B cell (primary cell): Measurements from ENCODE around the gene BBS2. TPM values are rescaled to one million over a fixed set of nuclear protein-coding genes. Genes with fewer than 3 reads are reported as not detected.
A peak's percentile ranks its signal among the peaks of the same experiment; 100 is the strongest.

ENCODE experiments used
- ATAC-seq: fragments of 200-7000 bp; cut with Tn5 transposase; one replicate; pipeline ENCODE4 v1.10.0; 2021; ENCODE audit warnings: low read depth, mild to moderate bottlenecking, moderate number of reproducible peaks, moderate library complexity
- CTCF ChIA-PET: fragments of 350-600 bp; sonication (Branson Sonifier 250); formaldehyde crosslinking; loops from one replicate; lab custom pipeline; 2021; ENCODE audit warnings: antibody characterized with exemption, inconsistent platforms; lab: Charles Lee
- POLR2A ChIA-PET: fragments of 350-600 bp; sonication (Branson Sonifier 250); formaldehyde crosslinking; loops from one replicate; lab custom pipeline; 2021; ENCODE audit warnings: antibody characterized with exemption; lab: Charles Lee
- DNase-seq: peaks from one replicate; pipeline ENCODE4 v3.0.0; 2013
- H2AFZ ChIP-seq: 2 replicates; pipeline ENCODE4 v1.6.1; 2012; ENCODE audit warnings: mild to moderate bottlenecking, low read depth, low read length; ENCODE audit not compliant: insufficient read depth, poor library complexity, severe bottlenecking
- H3K27ac ChIP-seq, 2 donors: 1 replicate in 1 of 2; 2 replicates in 1 of 2; pipeline ENCODE4 v1.5.1; 2012 to 2013; ENCODE audit warnings: low read length in 2 of 2, mild to moderate bottlenecking in 2 of 2, moderate library complexity in 1 of 2
- H3K27me3 ChIP-seq, 4 experiments: fragments of 200-600 bp in 1 of 4; sonication (generic) in 1 of 4; replicated peaks in 1 of 4; 1 replicate in 2 of 4; 2 replicates in 2 of 4; pipeline versions ENCODE4 v1.6.1 to v1.7.0; 2013 to 2016; ENCODE audit warnings: low read length in 3 of 4, mild to moderate bottlenecking in 2 of 4, mixed read lengths in 1 of 4, moderate library complexity in 1 of 4; ENCODE audit not compliant: insufficient read depth in 4 of 4, control insufficient read depth in 3 of 4; ENCODE audit errors: control extremely low read depth in 1 of 4
- H3K36me3 ChIP-seq, 2 experiments: replicated peaks in 1 of 2; 1 replicate in 1 of 2; 2 replicates in 1 of 2; pipeline versions ENCODE4 v1.6.1 to v1.7.1; 2013; ENCODE audit warnings: low read length in 1 of 2; ENCODE audit not compliant: insufficient read depth in 2 of 2, control insufficient read depth in 1 of 2; ENCODE audit errors: control extremely low read depth in 1 of 2, extremely low read depth in 1 of 2
- H3K4me1 ChIP-seq, 2 donors: fragments of 200-600 bp in 1 of 2; sonication (generic) in 1 of 2; 1 replicate in 1 of 2; 2 replicates in 1 of 2; pipeline versions ENCODE4 v1.5.1 to v1.6.1; 2013 to 2017; ENCODE audit warnings: low read length in 2 of 2; ENCODE audit not compliant: control insufficient read depth in 2 of 2, insufficient read depth in 2 of 2
- H3K4me2 ChIP-seq: replicated peaks from 2 replicates; pipeline ENCODE3; 2012; ENCODE audit warnings: mild to moderate bottlenecking, low read depth, low read length; ENCODE audit not compliant: poor library complexity, severe bottlenecking
- H3K4me3 ChIP-seq, 5 experiments: fragments of 200-600 bp in 1 of 5; sonication (generic) in 1 of 5; 1 replicate in 3 of 5; 2 replicates in 2 of 5; pipeline versions ENCODE4 v1.5.1 to v1.7.0; 2011 to 2016; ENCODE audit warnings: low read length in 4 of 5, mild to moderate bottlenecking in 4 of 5, low read depth in 2 of 5, control low read depth in 1 of 5, moderate library complexity in 1 of 5; ENCODE audit not compliant: insufficient read depth in 1 of 5; ENCODE audit errors: control extremely low read depth in 1 of 5, extremely low read depth in 1 of 5
- H3K79me2 ChIP-seq: fragments of 200-600 bp; sonication (generic); one replicate; pipeline ENCODE4 v1.6.0; 2016; ENCODE audit warnings: low read length; ENCODE audit not compliant: control insufficient read depth, insufficient read depth
- H3K9ac ChIP-seq: fragments of 200-600 bp; sonication (generic); 2 replicates; pipeline ENCODE4 v1.6.1; 2017; ENCODE audit warnings: mild to moderate bottlenecking, low read length, moderate library complexity
- H3K9me3 ChIP-seq, 3 donors: one replicate each; pipeline versions ENCODE4 v1.6.1 to v1.7.1; 2013; ENCODE audit warnings: low read length in 2 of 3; ENCODE audit not compliant: control insufficient read depth in 2 of 3, insufficient read depth in 1 of 3; ENCODE audit errors: control extremely low read depth in 1 of 3
- H4K20me1 ChIP-seq: 2 replicates; pipeline ENCODE4 v1.6.0; 2012; ENCODE audit warnings: mild to moderate bottlenecking, low read length; ENCODE audit not compliant: insufficient read depth, control insufficient read depth, poor library complexity, severe bottlenecking
- H3K27ac Mint-ChIP-seq: one replicate; pipeline ENCODE4 v1.8.0; 2021; ENCODE audit warnings: mixed read lengths
- H3K27me3 Mint-ChIP-seq: one replicate; pipeline ENCODE4 v1.8.0; 2021; ENCODE audit warnings: mixed read lengths
- H3K4me1 Mint-ChIP-seq: one replicate; pipeline ENCODE4 v1.8.0; 2021; ENCODE audit warnings: mixed read lengths
- H3K4me3 Mint-ChIP-seq: one replicate; pipeline ENCODE4 v1.8.0; 2021; ENCODE audit warnings: mixed read lengths
- H3K9me3 Mint-ChIP-seq: one replicate; pipeline ENCODE4 v1.8.0; 2022; ENCODE audit warnings: mixed read lengths; ENCODE audit not compliant: insufficient read depth
- EZH2 ChIP-seq: IDR thresholded peaks from 2 replicates; pipeline ENCODE4 v1.6.1; 2012; ENCODE audit warnings: borderline replicate concordance, low read depth, mild to moderate bottlenecking, moderate library complexity, low read length; ENCODE audit not compliant: insufficient read depth, poor library complexity, severe bottlenecking
- WGBS: methylation state at CpG from one replicate; pipeline ENCODE4 v1.1.5; 2013; ENCODE audit warnings: missing lambda C conversion rate; ENCODE audit not compliant: insufficient coverage; 5-methylcytosine and 5-hydroxymethylcytosine counted together
- intact Hi-C: fragments of 100-400 bp; cut with micrococcal nuclease; formaldehyde crosslinking; loops from one replicate; pipeline ENCODE4 v1.10.0; 2022
- polyA plus RNA-seq: library from polyadenylated mRNA; depleted of rRNA; stranded (reverse); fragments of >200 nt; gene quantifications from 2 replicates; pipeline ENCODE4 v1.2.3, GENCODE V29; 2012
- total RNA-seq, 2 donors: library from RNA; stranded (reverse); fragments of 120-200 nt in 1 of 2; gene quantifications; 1 replicate in 1 of 2; 2 replicates in 1 of 2; pipeline versions ENCODE4 v1.2.3 to v1.2.4, GENCODE V29; 2013 to 2022
- TF ChIP-seq, protein P1 (sequence below): fragments of 200-600 bp; IDR thresholded peaks from one replicate; pipeline ENCODE4 v1.8.0; 2022; ENCODE audit warnings: antibody characterized with exemption, mild to moderate bottlenecking

BBS2 gene
- total and polyA plus RNA-seq, 2 donors (not counting 1 experiment from before 2014, with no cell fraction given), result 49.4 to 63.4 TPM

GRCh38 chr16:56450986-56451752, 68.7 kb downstream of the BBS2 start, which contains the start of the genes NUDT21 and OGFOD1:
Gene NUDT21 (minus strand): TSS chr16:56451332. CDS start chr16:56451202, 130 bp downstream.
Gene OGFOD1 (plus strand): TSS chr16:56451554. CDS start chr16:56451613, 59 bp downstream.
- Histone ChIP-seq H3K4me1 (peaks cover 24 to 28% of the 10 kb centered on the region in 2 donors), H3K4me3 (peak within 1 kb of the TSS; percentile 68 to 88 (median 85))
- WGBS, result under 1% methylated on average over 56 of the region's 56 CpGs

More at GRCh38 chr16:56450986-56451752, 68.7 kb downstream of the BBS2 start, which contains the start of the genes NUDT21 and OGFOD1:
- DNase-seq, result peak; percentile 95
- peak; percentile 99 for ATAC-seq
- Mint-ChIP-seq H3K27ac (peak within 1 kb of the TSS; percentile 90), H3K4me1 (peaks cover 38% of the 10 kb centered on the region), H3K27me3 (no peaks in the 10 kb centered on the region), H3K9me3 (no peaks in the 10 kb centered on the region), H3K4me3 (peak within 1 kb of the TSS; percentile 93)
- POLR2A ChIA-PET, result interaction anchor here (0.5 to 1.0 kb wide), 3 partner anchors 9 to 251 kb away, joined by 3 read pairs; no protein-coding TSS in a partner anchor
- H3K36me3 ChIP-seq, result peaks cover under 1 to 19% of the 10 kb centered on the region in 2 experiments
- peak within 1 kb of the TSS; percentile 53 to 71 for H3K27ac ChIP-seq
- peak within 1 kb of the TSS; percentile 93 for H2AFZ ChIP-seq
- H4K20me1 ChIP-seq, result peaks cover 14% of the 10 kb centered on the region
- peak within 1 kb of the TSS; percentile 77 for H3K9ac ChIP-seq
- H3K27me3 ChIP-seq, result no peaks in the 10 kb centered on the region
- CTCF ChIA-PET, result interaction anchor here (0.6 to 2.7 kb wide), 7 partner anchors 10 to 252 kb away, joined by 3 to 10 read pairs (median 4); no protein-coding TSS in a partner anchor
- peaks cover 75% of the 10 kb centered on the region for H3K79me2 ChIP-seq
- intact Hi-C loops, result loop anchor here (1.0 to 10.0 kb wide), 7 partner anchors 26 to 736 kb away; partner anchors contain the start of genes AMFR, BBS2, NUP93 and PSME3IP1
- H3K4me2 ChIP-seq, result peak within 1 kb of the TSS; percentile 83
- no peaks in the 10 kb centered on the region for H3K9me3 ChIP-seq
- TF ChIP-seq EZH2, result no peak
- TF ChIP-seq, protein P1, sequence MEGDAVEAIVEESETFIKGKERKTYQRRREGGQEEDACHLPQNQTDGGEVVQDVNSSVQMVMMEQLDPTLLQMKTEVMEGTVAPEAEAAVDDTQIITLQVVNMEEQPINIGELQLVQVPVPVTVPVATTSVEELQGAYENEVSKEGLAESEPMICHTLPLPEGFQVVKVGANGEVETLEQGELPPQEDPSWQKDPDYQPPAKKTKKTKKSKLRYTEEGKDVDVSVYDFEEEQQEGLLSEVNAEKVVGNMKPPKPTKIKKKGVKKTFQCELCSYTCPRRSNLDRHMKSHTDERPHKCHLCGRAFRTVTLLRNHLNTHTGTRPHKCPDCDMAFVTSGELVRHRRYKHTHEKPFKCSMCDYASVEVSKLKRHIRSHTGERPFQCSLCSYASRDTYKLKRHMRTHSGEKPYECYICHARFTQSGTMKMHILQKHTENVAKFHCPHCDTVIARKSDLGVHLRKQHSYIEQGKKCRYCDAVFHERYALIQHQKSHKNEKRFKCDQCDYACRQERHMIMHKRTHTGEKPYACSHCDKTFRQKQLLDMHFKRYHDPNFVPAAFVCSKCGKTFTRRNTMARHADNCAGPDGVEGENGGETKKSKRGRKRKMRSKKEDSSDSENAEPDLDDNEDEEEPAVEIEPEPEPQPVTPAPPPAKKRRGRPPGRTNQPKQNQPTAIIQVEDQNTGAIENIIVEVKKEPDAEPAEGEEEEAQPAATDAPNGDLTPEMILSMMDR, result no peak
